ENCODE measurements around the gene FBLN2.

The FBLN2 gene

DNA sequence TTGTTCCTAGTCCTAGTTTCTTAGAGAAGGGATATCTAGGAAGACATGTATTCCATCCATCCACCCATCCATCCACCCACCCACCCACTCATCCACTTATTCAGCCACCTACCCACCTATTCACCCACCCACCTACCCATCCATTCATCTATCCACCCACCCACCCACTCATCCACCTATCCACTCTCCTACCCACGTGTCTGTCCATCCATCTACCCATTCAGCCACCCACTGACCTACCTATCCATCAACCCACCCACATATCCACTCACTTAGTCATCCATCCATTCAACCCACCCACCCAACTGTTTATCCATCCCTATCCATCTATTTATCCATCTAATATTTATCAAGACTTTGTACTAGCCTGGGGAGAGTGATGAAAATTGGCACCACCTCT lies 120.5 kb downstream of the FBLN2 start:
- no peak for DNase-seq

DNA sequence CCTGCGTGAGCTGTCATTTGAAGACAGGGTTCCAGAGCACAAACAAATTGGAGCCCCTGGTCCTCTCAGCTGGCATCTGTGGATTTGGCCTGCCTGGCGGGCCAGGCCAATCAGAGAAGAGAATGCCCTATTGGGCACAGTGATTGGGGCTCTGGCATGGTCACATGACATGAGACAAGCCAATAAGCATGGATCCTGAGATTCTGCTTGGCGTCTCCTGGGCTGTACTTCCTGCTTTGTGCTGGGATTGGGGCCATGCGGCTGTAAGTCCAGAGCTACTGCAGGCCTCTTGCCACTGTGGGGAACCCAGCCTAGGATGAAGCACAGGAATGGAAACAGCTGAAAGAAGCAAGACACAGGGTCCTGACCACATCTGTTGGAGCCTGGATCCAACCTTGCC lies 121.4 kb downstream of the FBLN2 start:
- no peak for DNase-seq

DNA sequence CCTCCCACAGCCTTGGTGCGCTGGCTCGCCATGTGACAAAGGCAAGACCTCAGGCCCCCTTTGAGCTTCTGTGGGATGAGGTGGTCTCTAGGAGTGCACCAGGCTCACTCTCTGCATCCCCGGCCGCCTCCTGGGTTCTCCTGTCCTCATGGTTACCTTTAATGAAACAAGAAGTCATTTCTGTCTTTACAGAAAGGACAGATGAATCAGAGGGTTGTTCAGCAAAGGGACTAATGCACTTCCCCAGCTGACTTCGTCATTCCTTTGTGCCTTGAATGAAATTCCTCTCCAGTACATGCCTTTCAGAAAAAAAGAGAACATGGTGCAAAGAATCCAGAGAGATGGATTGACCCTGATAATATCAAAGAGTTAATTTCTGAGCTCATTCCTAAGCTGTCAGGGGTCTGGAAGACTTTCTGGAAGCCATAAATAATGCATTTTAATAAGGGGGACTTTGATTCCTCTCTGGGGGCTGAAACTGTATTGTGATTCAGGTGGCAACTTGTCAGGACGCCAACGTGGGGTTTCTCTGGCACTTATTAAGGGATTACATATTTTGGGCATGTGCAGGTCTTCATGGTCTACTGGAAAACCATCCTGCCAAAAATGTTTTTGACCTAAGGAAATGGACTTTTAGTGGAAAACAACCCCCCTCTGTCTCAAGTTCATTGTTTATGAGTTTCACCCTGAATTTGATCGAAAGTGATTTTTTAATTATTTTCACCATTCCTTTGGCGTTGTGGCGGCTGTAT lies 122.7 kb downstream of the FBLN2 start:
- DNase-seq, result no peak

DNA sequence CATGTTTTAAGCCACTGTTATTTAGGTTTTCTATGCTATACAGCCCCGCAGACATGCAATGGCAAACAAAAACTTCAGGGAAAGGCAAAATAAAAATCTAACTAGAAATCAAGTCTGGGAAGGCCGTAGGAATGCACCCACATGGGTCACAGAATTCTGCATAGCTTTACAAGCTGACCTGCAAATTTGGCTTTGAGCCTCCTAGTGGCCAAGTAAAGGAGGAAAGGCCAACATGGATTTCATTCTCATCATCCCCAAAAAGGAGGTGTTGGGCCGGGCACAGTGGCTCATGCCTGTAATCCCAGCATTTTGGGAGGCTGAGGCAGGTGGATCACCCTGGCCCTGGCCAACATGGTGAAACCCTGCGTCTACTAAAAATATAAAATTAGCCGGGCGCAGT lies 124.3 kb downstream of the FBLN2 start:
- no peak for DNase-seq

DNA sequence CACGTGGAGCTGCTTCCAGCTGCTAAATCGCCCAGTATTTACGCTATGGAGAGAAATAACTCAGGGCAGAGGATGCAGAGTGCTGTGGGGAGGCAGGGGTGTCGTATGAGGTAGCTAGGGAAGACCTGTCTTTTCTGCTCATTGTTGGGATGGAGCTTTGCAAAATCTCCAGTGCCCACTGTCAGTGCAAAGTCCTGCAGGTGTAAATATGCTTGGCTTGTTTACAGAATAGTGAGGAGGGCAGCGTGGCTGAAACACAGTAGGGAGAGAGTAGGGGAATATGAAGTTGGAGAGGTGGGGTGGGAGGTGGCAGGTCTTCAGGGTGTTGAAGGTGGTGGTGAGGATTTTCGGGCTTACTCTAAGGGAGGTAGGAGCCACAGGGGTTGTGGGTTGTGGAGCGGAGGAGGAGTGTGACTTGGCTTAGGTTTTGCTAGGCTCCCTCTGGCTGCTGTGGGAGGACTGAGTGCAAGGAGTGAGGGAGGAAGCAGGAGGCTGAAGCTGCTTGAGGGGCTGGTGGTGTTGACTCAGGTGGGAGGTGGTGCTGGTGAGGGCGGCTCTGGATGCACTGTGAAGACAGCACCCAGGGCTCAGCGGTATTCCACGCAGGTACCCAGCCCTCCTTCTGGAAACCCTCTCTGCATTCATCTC lies 125.7 kb downstream of the FBLN2 start:
- no peak for DNase-seq

DNA sequence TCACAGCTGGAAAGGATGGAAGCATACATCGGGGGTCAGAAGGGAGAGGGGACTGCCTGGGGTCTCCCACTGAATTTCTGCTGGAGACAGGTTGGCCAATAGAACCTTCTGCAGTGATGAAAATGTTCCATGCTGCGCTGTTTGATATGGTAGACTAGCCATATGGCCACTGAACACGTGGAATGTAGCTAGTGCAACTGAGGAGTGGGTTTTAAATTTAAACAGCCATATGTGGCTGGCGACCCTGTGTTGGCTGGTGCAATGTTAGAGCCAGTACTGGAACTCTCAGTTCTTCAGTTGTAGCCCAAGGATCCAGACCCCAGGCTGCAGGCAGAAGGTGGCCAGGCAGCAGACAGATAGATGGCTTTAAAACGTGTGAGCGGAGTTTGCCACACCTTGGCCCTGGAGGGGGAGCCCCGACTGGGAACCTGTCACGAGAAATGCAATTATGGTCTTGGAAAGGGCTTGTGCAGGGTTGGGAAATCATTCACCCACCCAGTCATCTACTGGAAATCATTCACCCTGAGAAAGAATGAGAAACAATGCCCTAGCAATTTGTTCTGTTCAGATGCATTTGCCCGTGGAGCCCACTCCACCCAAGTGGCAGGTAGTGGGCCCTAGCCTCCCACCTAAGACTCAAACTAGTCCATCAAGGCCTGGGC lies 127.6 kb downstream of the FBLN2 start:
- no peak for DNase-seq

DNA sequence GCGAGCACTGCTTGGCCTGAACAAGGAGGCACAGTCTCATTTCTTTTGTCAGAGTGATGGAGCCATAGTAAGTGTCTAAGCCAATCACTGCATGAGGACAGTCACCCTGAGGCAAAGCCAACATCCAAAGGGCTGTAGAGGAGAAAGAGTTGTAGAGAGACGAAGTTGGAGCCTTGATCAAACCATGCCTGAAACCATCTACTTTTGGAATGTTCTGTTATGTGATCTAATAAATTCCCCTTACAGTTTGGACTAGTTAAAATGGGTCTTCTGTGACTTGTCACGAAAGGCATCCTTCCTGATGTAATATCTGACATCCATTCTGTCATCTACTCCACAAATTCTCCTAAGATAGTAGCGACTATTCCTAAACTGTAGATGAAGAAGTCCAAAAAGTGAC lies 128.3 kb downstream of the FBLN2 start:
- no peak for DNase-seq

DNA sequence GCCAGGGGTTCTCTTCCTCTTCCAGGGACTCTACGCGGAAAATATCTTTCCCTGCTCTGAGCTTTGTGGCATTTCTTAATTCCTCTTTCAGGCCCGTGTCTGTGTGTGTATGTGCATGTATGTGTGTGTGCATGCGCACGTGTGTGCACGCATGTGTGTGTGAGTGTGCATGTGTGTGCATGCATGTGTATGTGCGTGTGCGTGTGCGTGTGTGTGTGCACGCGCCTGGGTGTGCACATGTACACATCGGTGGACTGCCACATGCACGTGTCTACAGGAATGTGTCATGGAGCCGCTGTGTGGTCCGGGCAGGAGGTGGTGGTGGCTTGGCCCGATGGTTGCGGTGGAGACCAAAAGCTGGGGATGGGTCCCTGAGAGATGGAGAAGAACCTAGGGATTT lies 133.0 kb downstream of the FBLN2 start:
- no peak for DNase-seq

DNA sequence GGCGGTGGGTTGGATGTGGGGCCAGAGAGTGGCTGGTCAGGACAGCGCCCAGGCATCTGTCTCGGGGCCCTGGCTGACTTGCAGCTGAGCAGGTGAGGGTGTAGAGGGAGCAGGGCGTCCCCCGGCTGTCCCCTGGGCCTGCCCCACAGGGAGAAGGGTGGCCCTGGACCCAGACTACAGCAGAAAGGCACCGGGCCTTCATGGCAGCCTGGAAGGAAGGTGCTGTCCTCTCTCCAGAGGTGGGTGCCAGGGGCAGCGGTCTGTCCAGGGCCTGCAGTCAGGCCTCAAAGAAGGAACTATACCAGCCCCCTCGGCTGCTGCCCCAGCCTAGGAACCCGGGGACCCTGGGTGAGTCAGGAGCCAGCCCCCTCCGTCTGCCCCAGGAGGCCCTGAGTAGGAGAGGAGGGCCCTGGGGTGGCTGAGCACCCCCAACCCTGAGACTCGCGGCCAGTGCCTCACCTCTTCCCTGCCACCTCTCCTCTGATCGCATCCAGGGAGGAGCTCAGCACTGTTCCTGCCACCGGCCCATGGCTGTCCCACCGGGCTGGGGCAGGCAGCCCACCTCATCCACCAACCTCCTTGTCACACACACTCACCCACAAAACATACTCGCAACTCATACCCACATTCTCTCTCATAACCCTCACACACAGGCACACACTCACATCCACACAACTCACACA lies 133.5 kb downstream of the FBLN2 start:
- no peak for DNase-seq

DNA sequence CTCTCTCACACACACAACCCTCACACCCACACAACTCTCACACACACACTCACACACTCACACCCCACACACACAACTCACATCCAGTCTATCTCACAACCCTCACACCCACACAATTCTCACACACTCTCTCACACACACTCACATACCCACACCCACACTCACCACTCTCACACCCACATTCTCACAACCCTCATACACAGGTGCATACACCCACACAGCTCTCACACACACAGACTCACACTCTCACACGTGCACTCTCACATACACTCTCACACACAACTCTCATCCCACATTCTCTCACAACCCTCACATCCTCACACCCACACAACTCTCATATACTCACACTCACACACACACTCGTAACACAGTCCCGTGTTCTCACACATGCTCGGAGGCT lies 134.4 kb downstream of the FBLN2 start:
- DNase-seq, result no peak

DNA sequence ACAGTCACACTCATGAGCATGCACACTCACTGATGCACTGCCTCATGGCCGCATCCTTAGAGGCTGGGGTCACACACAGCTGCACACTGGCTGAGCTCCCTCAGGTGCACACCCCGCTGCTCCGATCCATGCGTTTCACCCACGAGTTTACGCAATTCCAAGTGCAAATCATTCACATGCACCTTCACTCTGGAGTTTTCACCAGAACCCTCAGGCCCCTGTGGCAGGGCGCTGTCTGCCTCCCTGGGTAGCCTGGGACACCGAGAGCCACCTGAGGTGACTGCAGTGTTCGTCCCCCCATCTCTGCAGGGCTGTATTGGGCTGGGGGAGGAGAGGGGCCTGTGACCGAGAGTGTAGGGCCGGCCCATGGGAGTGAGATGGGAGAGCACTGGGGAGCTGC lies 134.8 kb downstream of the FBLN2 start:
- no peak for DNase-seq

DNA sequence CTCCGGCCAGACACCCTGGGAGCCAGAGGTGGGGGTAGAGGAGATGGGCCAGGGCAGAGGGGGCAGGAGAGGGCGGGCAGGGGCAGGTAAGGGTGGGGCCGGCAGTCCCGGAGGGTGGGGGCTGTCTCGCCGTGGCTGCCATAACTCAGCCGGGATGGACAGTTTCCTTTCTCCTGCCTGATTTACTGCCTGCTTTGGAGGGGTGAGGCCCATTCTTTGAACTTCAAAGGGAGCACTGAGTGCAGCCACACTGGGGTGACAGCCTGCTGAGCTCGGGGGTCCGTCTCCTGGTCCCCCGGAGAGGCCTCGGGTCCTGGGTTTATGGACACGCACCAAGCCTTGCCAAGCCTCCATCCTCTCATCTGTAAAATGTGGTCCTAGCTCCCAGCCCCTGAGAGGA lies 135.4 kb downstream of the FBLN2 start:
- no peak for DNase-seq

DNA sequence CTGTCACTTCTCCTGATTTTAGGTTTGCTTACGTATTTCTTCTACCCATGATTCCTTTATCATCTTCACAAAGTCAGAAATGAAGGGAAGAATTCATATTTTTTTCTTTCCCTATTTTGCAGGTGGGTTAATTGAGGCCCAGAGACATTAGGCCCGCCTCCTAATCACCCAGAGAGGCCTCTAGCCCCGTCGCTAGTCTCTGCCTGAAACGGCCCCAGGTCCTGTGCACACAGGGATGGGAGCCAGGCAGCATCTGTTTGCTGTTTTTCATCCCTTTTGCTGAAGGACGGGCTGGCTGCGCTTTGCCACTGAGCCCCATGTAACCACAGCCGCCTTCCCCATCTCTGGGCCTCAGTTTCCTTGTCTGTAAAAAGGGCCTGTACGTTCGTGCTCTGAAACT lies 135.9 kb downstream of the FBLN2 start:
- DNase-seq, result no peak

DNA sequence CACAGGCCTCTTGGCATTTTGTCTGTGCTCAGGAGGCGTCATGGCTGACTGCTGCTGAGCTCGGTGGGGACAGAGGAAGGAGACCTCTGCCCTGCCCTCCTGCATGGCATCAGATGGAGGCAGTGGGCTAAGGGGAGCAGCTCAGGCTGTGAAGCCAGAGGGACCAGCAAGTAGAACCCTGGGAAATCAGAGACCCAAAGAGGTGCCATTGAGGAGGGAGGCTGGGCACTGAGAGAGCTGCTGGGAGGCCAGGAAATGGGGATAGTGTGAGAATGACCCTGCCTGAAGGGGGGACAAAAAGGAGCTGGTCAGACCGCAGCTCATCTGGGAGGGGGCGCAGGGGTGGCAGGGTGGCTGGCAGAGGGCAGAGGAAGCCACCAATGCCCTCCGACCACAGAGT lies 136.8 kb downstream of the FBLN2 start:
- DNase-seq, result no peak

DNA sequence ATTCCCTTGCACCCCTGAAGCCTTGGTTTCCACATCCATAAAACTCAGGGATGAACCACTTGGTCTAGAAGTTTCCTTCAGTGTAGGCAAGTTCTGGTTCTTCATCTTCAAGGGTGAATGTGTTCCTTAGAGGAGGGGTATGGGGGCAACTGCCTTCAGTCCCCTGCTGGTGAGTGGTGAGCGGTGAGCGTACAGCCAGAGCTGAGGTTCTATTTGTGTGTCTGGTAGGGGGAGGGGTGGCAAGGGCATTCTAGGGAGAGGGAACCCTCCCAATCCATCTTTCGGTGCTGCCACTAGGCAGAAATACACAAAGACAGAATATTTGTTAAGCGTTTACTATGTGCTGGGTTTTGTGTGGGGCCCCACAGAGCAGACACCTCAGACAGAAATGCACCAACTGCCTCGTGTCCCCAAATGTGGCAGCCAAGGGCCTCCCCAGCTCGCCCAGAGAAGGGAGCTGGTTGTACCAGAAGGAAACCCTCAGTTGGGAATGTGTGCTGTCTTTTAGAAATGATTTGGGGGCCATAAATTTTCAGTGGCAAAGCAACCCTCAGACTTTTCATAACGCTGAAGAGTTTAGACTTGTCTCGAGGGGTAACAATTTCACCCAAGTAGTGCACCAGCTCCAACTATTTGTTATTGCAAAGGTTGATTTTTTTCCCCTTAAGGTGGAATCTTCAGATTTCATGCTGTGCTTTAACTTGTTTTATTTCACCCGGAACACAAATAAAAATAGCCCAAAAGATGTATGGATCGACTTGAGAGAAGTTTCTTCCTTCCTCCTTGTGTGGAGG lies 137.6 kb downstream of the FBLN2 start:
- no peak for DNase-seq

DNA sequence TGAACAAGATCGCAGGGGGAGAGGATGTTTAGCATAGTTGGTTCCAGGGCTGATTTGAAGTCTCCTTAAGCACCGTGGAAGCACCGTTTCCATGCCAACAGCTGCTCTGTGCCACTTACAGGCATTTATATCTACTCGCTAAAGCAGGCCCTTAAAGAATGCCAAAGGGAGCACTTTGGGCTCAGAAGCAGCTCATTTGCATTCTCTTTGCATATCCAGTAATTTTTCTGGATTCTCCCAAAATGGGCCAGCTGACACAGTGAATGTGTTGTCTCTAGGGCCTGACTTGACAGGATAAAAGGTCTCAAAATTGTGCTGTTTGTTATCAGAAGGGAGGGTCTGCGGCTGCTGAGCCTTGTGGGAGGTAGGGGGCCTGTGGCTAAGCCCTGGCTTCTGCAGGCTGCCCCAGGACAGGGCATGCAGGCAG lies 138.6 kb downstream of the FBLN2 start:
- DNase-seq, result no peak
